Esophagus squamous epithelium (tissue), 4 donors: ENCODE results near the gene ZNF354B.

Experiments used
- CTCF ChIP-seq, 6 experiments: fragments of 450-650 bp in 4 of 6; fragments of 200-600 bp in 2 of 6; sonication (generic) in 2 of 6; IDR thresholded peaks; one replicate each; pipeline ENCODE4 v1.5.1; 2016 to 2019; ENCODE audit warnings: antibody characterized with exemption in 6 of 6, mild to moderate bottlenecking in 4 of 6, moderate library complexity in 4 of 6
- POLR2A ChIP-seq, 4 donors: fragments of 450-650 bp; IDR thresholded peaks; one replicate each; pipeline ENCODE4 v1.6.1; 2017; ENCODE audit warnings: antibody characterized with exemption in 4 of 4, mild to moderate bottlenecking in 4 of 4, moderate library complexity in 3 of 4

GRCh38 chr5:178861627-178862026, 1.9 kb downstream of the ZNF354B start:
- TF ChIP-seq CTCF (IDR thresholded peaks at IDR 0.05): no peak
- no peak for TF ChIP-seq POLR2A (IDR thresholded peaks at IDR 0.05)
